ENCODE results near the gene FBLN1. TPM values are rescaled to one million over a fixed set of nuclear protein-coding genes. Genes with fewer than 3 reads are reported as not detected.

The FBLN1 gene
- total and polyA plus RNA-seq, 2 donors (not counting 1 experiment from before 2014, with no cell fraction given) = not detected

GRCh38 chr22:45459235-45459634, 43.4 kb upstream of the FBLN1 start:
- intact Hi-C loops (cut with micrococcal nuclease) = no loop called here
- TF ChIP-seq EZH2 (IDR thresholded peaks at IDR 0.05; ENCODE audit: borderline replicate concordance, insufficient read depth, low read depth, low read length, poor library complexity, severe bottlenecking) (no peak), CTCF (IDR thresholded peaks at IDR 0.05) (no peak)
- WGBS (ENCODE audit: insufficient coverage) = 90% methylated on average over 8 of the region's 8 CpGs
- H3K36me3 ChIP-seq (replicated peaks in 1 of 2; ENCODE audit: control extremely low read depth in 1 of 2, control insufficient read depth in 1 of 2, extremely low read depth in 1 of 2, insufficient read depth in 2 of 2, low read length in 1 of 2) = no peaks in the 10 kb centered on the region
- Mint-ChIP-seq H3K27ac (no peak overlapping the region), H3K9me3 (ENCODE audit: insufficient read depth) (no peaks in the 10 kb centered on the region), H3K4me3 (no peak overlapping the region), H3K27me3 (peaks cover 7% of the 10 kb centered on the region), H3K4me1 (no peaks in the 10 kb centered on the region)
- no peak overlapping the region for H3K4me2 ChIP-seq (replicated peaks; ENCODE audit: low read depth, low read length, poor library complexity, severe bottlenecking)
- no peaks in the 10 kb centered on the region for H3K79me2 ChIP-seq (ENCODE audit: control insufficient read depth, insufficient read depth, low read length)
- H3K4me1 ChIP-seq (ENCODE audit: control insufficient read depth in 2 of 2, insufficient read depth in 2 of 2, low read length in 2 of 2) = no peaks in the 10 kb centered on the region
- DNase-seq (no peak), ATAC-seq (ENCODE audit: low read depth) (no peak)
- H3K4me3 ChIP-seq (ENCODE audit: control extremely low read depth in 1 of 5, extremely low read depth in 1 of 5, insufficient read depth in 1 of 5, low read depth in 2 of 5, low read length in 4 of 5) = no peak overlapping the region
- no peaks in the 10 kb centered on the region for H4K20me1 ChIP-seq (ENCODE audit: control insufficient read depth, insufficient read depth, low read length, poor library complexity, severe bottlenecking)
- no peak overlapping the region for H3K27ac ChIP-seq (ENCODE audit: low read length in 2 of 2)
- peaks cover 0 to 5% (median 0%) of the 10 kb centered on the region in 3 donors for H3K9me3 ChIP-seq (ENCODE audit: control extremely low read depth in 1 of 3, control insufficient read depth in 2 of 3, insufficient read depth in 1 of 3, low read length in 2 of 3)
- no peak overlapping the region for H3K9ac ChIP-seq (ENCODE audit: low read length)
- no peaks in the 10 kb centered on the region for H3K27me3 ChIP-seq (replicated peaks in 1 of 4; ENCODE audit: control extremely low read depth in 1 of 4, control insufficient read depth in 3 of 4, insufficient read depth in 4 of 4, low read length in 3 of 4)
- CTCF ChIA-PET = no interaction called here
- POLR2A ChIA-PET = no interaction called here
- no peak overlapping the region for H2AFZ ChIP-seq (ENCODE audit: insufficient read depth, low read depth, low read length, poor library complexity, severe bottlenecking)

GRCh38 chr22:45460288-45461109, 42.2 kb upstream of the FBLN1 start:
- CTCF ChIA-PET = no interaction called here
- H3K79me2 ChIP-seq (ENCODE audit: control insufficient read depth, insufficient read depth, low read length) = no peaks in the 10 kb centered on the region
- no peak for ATAC-seq (ENCODE audit: low read depth)
- H3K9me3 ChIP-seq (ENCODE audit: control extremely low read depth in 1 of 3, control insufficient read depth in 2 of 3, insufficient read depth in 1 of 3, low read length in 2 of 3) = peaks cover 0 to 5% (median 0%) of the 10 kb centered on the region in 3 donors
- Mint-ChIP-seq H3K9me3 (ENCODE audit: insufficient read depth) (no peaks in the 10 kb centered on the region), H3K4me1 (no peaks in the 10 kb centered on the region), H3K27me3 (peaks cover 7% of the 10 kb centered on the region), H3K27ac (no peak overlapping the region), H3K4me3 (no peak overlapping the region)
- intact Hi-C loops (cut with micrococcal nuclease) = no loop called here
- H4K20me1 ChIP-seq (ENCODE audit: control insufficient read depth, insufficient read depth, low read length, poor library complexity, severe bottlenecking) = no peaks in the 10 kb centered on the region
- H3K9ac ChIP-seq (ENCODE audit: low read length) = no peak overlapping the region
- no peaks in the 10 kb centered on the region for H3K4me1 ChIP-seq (ENCODE audit: control insufficient read depth in 2 of 2, insufficient read depth in 2 of 2, low read length in 2 of 2)
- no peak for DNase-seq
- POLR2A ChIA-PET = no interaction called here
- no peak overlapping the region for H3K4me3 ChIP-seq (ENCODE audit: control extremely low read depth in 1 of 5, extremely low read depth in 1 of 5, insufficient read depth in 1 of 5, low read depth in 2 of 5, low read length in 4 of 5)
- TF ChIP-seq EZH2 (IDR thresholded peaks at IDR 0.05; ENCODE audit: borderline replicate concordance, insufficient read depth, low read depth, low read length, poor library complexity, severe bottlenecking) (no peak), CTCF (IDR thresholded peaks at IDR 0.05) (no peak)
- H2AFZ ChIP-seq (ENCODE audit: insufficient read depth, low read depth, low read length, poor library complexity, severe bottlenecking) = no peak overlapping the region
- 69% methylated on average over 9 of the region's 14 CpGs for WGBS (ENCODE audit: insufficient coverage)
- no peak overlapping the region for H3K4me2 ChIP-seq (replicated peaks; ENCODE audit: low read depth, low read length, poor library complexity, severe bottlenecking)
- H3K36me3 ChIP-seq (replicated peaks in 1 of 2; ENCODE audit: control extremely low read depth in 1 of 2, control insufficient read depth in 1 of 2, extremely low read depth in 1 of 2, insufficient read depth in 2 of 2, low read length in 1 of 2) = no peaks in the 10 kb centered on the region
- H3K27ac ChIP-seq (ENCODE audit: low read length in 2 of 2) = no peak overlapping the region
- H3K27me3 ChIP-seq (replicated peaks in 1 of 4; ENCODE audit: control extremely low read depth in 1 of 4, control insufficient read depth in 3 of 4, insufficient read depth in 4 of 4, low read length in 3 of 4) = no peaks in the 10 kb centered on the region

Data from B cell (primary cell).